ENCODE measurements around the gene KLHL3.
A peak's percentile ranks its signal among the peaks of the same experiment; 100 is the strongest.

The KLHL3 gene

DNA sequence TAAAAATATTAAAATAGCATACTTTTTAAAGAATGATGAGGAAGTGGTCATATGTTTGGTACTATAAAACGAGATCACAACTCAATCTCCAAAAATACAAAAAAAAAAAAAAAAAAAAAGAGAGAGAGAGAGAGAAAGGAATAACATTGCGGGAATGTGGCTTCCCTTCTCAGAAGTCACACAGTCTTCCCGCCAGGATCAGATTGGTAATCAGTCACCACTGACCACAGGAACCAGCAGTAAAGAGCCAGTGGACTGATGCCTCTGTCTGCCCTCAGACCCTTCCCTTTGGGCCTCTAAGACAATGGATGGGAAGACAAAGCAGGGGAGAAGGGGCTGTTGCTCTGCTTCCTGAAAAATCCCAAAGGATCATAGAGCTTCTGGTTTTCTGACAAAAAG is 104.9 kb downstream of the KLHL3 start:
- no peak for DNase-seq

DNA sequence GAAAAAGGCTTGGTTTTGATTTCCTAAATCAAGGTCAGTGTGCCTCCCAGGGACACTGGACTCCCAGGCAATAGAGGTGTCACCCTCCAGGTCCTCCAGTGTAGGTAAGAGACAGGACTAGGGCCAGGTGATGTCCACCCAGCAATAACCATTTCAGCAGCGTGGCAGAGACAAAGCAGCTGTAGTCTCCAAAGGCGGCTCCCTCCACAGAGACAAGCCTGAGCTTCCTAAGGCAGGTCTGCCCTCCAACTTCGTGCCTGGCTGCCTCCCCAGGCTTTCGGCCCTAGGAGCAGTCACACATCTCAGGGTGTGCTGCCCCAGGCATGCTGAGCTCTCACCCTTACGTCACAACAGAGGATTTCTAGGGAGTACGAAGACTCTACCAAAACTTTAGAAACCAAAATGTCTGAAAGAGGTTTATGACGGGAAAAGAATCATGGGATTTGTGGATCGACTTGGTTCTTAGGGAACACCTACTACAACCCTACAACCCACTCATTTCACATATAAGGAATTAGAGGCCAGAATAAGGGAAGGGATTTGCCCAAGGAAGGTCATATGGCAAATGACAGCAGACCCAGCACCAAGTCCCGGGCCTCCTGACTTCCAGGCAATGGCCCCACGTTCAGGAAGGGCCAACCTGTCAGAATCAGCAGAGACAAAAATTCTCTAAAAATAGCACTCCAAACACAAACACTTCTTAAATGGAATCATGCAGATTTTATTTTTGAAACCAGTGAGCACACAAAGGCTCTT is 105.5 kb downstream of the KLHL3 start:
- DNase-seq = no peak

DNA sequence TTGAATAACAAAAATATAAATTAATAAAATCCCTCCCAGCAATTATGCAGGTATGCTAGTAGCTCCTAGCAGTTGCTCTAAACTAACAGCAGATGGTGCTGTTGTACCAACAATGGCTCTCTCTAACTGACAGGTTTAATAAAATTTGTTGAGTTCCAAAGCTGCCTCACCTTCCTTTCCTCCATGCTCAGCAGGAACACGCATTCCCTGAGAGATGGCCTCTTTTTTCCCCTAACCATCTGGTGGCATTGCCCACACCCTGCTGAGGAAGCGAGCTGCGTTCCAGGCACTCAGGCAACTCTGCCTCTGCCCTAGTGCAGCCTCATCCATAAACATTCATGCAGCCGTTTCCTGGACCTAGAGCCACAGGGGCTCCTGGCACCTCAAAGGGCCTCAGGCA is 106.2 kb downstream of the KLHL3 start:
- DNase-seq = peak; percentile 57

DNA sequence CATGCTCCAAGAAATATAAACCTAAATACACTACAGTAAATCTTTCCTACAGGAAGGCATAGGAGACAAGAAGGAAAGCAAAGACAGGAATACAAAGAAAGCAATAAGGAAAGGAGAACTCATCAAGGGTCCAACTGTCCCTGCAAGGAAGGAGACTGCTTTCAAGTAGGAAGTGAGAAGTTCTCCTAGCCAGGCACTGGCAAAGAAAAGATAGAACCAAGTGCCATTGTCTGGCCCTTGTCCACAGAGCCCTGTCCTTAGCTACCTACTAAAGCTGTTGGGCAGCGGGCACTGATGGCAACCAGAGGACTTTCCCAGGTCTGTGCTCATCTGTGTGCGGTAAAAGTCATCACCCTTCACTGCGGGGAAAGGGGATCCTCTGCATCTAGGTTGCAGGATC is 108.2 kb downstream of the KLHL3 start:
- DNase-seq = no peak

DNA sequence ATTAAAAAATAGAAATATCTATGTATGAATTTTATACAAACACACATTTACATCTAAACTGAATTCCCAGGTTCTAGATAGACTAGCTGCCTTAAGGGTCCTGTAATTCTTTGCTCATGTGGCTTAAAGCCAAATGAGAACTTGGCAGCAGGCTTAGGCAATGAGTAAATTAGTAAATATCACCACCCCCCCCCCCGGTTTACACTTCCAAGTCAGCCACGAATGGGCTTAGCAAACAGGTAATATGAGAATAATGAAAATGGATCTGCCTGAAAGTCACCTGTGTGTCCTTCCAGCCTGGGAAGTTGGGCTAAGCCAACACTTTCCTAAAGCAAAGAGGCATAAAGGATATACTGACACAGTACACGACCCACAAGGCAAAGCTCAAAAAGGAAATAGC is 108.6 kb downstream of the KLHL3 start:
- no peak for DNase-seq

DNA sequence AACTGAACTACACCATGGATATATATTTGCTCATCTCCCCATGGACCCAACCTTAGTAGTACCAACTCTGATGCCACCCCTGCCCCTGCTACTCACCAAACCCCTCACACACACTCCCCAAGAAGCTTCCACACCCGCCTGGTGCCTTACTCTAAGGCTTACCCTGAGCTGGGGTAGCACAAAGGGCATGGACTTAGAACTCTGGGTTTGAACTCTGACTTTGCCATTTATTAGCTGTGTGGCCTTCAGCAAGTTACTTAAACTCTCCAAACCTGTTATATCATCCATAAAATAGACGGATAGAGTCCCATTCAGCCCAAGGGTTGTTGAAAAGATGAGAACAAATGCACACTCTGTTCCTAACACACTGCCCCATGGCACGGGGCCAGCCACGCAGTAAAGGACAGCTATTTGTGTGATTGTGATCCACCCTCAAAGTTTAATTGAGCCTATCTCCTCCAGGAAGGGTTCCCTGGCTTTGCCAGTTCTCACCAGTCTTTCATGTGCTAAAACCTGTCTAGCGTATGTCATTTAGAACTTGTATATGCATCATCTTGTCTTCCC is 111.0 kb downstream of the KLHL3 start:
- DNase-seq = no peak

DNA sequence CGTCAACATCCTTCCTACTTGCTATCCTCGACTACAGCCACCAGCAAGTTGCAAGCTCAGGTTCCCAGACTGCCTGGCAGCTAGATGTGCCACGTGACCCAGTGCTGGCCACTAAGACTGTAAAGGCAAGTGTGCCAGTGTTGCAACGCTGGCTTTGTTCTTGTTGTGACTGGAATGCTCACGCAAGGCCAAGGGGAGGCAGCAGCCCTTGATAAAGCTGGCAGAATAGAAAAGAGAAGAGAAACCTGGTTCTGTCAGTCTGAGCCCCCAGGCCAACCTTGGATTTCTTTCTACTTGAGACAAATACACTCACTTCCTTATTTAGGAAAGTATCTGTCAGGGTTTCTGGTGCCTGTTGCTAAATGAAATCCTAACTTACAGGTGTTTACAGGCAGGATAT is 113.0 kb downstream of the KLHL3 start:
- peak; percentile 3 for DNase-seq

DNA sequence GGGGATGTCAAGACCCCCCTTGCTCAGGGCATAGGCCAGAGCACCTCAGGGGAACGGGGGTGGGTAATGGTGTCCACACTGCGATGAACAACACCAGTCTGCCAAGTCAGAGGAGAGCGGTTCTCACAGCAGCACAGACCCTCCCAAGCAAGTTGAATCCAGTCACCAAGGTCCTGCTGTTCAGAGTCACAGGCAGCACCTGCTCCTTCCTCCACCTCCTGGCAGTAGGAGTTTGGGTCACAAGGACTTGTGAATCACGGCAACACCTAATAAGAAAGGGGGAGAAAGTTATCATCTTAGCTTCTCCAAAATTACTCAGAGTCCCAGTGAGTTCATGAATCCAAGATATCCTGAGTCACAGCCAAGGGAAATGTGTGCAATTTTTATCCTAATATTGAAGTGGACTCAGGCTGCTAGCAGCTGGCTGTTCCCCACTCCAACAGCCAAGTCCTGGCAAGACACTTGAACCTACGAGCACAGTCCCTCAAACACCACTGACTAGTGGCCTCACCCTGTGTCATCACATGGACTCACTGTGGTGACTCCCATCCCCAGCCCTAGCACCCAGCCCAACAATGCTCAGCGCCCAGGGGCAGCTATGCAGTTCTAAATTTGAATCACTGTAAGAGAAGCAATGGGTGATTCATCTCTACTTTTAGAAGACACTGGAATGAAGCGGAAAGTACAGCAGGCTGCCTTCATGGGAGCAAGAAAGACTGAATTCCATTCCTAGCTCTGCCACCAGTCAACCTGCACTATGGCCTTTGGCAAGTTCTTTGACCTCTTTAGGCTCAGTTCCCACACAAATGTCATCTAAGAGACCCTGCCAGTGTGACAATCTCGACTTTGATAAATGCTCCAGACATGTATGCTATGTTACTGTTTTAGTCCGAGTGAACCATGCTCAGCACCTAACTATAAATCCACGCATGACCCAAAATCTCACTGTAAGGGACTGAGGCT is 113.7 kb downstream of the KLHL3 start:
- DNase-seq = no peak

DNA sequence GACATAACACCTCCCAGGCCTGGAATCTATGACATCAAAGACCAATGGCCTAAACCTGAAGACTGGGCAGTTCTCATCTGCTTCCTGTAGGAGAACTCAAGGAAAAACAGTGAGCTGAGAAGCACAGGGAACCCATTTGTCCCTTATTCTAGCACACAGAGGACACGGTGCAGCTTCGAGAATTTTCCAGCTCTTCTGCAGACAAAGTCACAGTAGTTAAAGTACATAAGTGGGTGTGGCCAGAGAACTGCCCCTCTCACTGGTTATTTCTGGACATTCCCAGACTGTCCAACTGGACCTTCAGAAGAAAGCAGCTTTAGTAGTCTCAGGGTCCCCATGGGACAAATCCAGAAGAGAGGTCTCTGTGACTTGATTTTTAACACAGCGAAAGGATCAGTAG is 114.6 kb downstream of the KLHL3 start:
- no peak for DNase-seq

DNA sequence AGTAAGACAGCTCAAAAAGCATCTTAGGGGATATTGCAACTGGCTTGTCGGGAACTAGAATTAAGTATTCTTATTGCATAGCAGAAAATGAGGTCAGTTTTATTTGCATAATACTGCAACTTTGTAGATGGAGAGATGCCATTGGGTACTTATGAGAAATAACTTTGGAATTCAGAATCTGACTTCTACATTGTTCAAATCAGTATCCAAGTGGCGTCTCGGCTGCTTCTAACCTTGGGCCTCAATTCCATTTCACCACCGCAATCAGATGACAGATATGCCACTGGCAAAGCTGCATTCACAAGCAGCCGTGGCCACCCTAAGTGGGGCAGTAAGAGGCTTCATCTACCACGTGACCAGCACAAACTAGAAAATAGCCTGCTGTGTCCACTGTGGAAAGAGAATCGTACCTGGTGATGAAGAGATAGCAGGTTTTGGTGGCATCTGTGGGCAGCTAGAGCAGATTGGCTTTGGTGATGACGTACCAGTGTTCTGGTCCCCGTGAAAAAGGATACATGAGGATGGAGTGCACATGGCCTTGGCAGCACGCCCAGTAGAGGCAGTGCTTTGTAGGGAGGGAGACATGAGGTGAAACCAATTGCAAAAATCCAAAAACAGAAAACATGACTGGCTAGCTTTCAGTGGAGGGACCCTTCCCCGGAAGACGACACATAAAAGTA is 116.6 kb downstream of the KLHL3 start:
- no peak for DNase-seq

DNA sequence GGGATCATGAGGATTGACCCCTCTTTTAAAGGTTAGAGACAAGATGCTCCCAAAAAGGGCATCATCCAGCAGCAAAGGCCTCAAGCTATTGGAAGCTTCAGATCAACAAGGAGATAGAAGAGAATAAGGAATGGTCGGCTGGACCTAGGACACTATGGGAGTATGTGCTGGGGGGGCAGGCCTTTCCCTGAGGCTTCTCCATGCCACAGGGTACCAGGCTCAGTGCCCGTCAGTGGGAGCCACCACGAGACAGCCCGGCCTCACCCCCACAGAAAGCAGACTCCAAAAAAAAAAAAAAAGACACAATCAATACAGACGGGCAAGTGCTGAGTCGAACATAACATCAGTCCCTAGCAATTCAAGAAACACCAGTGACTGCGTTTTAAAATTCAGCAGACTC is 117.4 kb downstream of the KLHL3 start:
- no peak for DNase-seq

DNA sequence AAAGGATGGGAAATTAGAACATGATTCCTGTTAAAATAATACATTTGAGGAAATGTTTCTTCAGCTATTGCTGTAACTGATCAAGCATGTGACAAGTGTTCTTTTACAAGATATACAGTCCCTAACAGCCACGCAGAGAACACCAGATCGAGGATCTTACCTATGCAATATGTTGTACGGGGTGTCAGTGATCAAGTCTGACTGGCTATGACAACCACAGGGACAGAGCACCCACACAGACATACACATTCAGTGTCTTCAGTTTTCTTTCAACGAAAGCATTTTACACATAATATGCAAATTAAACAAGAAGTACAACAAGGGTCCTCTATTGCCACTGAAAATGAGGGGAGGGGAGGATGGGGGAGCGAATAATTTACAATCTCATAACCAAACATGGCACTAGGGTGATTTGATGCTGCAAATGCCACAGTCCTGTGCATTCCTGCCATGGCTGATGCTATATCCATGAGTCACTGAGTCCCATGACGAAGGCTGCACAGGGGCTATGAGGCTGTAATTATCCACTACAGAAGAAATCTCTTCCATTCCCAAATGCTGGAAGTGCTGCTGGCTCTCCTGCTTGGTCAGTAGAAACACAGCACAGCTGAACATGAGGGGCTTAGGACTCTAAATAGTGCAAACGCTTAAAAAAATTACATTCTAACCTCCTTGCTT is 118.2 kb downstream of the KLHL3 start:
- no peak for DNase-seq

DNA sequence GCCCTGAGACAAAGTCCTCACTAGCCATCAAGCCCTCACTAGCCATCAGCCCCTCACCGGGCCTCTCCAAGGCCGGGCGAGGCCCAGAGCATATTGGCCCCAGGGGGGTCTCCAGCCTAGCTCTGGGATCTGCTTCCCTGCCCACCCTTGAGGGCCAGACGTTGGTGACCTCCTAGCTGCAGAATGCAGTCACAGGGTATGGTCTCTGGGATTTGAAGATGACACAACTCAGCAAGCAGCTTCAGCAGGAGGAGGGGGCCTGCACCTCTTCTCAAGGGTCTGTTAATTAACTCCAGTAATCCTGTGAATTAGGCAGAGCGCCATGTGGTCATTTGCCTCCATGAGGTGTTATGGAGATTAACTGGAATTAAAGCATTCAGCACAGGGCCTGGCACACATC is 119.8 kb downstream of the KLHL3 start:
- DNase-seq = no peak

DNA sequence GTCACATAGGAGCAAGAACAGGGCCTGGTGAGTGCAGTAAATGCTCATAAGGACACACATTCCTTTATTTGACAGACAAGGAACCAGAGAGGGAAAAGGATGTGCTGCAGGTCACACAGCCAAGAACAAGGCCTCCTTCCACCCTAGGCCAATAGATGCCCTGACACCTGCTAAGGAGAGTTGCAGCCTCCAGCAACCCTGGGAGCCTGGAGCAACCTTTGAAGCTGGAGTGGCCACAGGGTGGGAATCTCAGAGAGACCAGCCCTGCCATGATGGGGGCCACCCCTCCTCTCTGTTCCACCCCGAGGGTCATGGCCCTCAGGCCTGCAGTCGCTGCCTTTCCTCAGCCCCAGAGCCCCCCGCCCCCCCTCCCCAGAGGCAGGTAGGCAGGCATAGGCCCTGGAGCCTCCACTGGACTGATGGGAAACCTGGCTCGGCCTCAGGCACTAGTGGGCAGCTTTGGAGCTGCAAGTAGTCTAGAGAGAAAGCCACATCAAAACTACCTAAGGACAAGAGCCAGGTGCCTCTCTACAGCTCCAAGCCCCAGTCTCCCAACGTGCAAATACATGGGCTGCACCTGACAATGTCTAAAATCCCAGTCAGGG is 120.6 kb downstream of the KLHL3 start:
- DNase-seq = no peak

DNA sequence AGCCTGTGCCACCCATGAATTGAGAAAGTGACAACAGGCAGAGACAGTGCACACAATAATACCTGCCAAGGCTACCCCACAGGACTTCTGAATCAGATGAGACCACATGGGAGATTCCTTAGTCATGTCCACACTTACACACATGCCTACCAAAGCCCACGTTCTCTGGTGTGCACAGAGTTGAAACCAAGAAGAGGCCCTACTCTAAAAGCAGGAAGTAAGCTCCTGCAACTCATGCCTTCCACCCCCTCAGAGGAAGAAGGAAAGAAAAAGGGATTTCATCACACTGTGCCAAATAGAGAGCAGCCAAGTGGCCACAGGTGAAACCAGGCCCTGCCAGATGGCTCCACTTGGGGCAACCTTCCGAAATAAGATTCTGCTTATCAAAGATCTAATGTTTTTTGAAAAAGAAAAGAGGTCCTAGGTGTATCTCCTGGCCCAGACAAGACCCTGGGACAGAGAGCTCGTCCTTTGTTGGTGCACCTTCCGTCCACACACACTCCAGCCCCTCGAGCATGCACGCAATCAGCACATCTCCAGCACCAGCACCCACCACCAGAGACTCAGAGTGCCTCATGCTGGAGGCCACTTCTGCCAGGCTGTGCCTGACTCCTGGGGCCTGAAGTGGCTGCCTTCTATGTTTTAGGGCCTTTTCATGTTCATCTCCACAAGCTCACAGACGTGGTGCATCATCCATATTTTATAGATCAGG is 122.2 kb downstream of the KLHL3 start:
- no peak for DNase-seq

DNA sequence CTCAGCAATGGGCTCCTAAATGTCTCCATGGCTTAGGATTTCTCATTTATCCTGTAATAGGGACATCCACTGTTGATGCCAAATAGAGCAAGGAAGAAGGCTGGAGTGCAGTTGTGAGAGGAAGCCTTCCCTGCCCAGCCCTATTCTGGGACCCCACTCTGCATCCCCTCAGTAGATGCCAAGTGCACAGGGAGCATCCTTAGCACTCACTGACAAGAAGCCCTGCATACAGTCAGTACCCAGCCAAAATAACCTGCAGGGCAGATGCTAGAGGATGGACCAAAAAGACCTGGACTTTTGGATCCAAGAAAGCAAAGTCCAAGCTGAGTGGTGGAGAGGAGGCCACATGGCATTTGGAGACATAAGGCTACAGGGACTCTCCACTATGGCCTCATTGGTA is 123.3 kb downstream of the KLHL3 start:
- no peak for DNase-seq

DNA sequence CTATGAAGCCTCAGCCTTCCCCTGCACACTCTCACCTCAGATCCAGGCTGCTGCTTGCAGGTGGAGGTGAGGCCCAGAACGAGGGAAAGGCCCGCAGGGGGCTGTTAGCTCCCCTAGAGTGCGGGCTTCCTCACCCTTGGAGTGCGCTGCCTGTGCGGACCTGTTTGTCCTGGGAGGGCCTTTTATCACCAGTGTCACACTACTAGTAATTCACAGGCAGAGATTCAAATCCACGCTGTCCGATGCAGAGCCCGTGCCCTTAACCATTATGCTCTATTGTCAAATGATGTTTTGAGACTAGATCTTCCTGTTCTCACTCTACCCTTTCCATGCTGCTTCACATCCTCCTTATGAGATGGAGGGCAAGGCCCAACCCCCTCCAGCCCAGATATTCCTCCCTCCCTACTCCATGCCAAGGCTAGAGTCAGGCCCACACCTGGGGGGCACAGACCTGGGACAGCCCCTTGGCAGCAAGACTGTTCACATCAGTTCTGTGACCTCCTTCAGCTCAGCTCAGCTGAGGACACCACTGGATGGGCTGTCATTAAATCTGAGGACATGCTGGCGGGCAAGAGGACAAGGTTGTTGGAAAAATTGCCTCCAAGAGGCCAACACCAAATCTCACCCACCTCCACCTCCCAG is 124.0 kb downstream of the KLHL3 start:
- DNase-seq = no peak

DNA sequence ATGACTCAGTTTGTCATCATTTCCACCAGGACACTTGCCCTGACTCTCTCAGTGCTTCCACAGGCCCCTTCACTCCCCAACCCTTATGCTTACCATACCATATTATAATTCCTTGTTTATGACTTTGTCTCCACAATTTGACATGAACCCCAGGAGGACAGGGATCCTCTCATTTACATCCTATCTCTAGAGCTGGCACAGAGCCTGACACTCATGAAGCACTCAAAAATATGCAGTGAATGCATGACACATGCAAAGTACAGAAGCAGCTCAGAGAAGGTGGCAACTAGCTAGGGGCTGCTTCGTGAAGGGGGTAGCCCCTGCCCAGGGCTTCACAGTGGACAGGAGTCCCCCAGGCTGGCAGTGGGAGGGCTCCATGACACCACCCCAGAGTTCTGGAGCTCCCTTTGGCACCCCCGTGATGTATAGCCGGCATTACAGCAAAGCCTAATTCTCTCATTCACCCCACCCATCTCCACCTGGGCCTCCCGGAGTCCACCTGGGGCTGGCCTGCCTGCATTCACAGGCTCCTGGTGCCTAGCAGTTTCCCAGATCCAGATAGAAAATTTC is 124.8 kb downstream of the KLHL3 start:
- DNase-seq = no peak

DNA sequence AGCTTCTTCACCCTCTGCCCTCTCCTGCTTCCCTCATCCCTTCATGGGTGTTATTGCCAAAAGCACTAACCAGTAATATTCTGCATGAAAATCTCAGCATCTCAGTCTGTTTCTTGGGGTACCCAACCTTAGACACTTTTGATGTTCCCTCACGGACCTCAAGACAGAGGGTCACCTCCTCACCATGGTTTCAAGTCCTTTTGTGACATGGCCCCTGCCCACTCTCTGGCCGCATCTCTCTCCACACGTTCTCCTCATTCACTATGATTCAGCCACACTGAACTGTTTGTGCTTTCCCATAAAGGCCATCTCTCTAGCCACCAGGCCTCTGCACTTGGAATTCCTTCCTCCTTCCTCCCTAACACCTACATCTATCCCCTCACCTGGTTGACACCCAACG is 125.3 kb downstream of the KLHL3 start:
- DNase-seq = no peak

DNA sequence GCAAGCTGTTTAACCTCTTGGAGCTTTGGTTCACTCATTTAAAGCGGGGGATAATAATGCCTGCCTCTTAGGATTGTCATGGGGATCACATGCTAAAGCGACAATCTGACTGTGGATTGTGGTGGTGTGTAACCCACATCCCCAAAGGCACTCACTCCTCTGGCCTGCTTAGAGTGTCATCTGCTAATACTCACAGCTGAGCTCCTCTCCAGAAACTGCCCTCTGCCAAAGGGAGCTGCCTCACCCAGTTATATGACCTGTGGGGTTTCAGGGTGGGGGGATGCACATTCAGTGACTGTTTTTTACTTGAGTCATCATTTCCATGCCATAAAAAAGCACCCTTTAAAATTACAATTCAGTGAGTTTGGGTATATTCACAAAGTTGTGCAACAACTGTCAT is 126.8 kb downstream of the KLHL3 start:
- DNase-seq = no peak

DNA sequence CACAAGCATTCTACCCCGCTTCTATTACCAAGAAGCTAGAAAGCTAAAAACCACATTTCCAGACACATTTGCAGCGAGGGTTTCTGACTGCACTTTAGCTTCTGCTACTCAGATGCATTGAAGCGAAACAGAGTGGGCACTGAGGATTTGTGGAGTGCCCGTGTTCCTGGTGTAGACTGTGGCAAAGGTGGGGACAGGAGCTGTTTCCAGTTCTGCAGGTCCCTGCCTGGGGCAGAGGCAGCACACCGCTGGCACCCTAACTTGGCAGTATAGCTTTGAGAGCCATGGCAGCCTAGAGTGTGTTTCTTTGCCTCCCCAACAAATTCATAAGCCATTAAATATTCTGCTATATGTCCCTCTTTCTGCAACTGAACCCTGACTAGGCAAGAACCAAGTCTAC is 128.1 kb downstream of the KLHL3 start:
- DNase-seq = no peak

Measured in CD4-positive, alpha-beta T cell treated with Interleukin-17A for 1 hour (primary cell).